Trophoblast cell (in vitro differentiated cells and primary cell): ENCODE measurements around the gene IGSF10.

Experiments used
- DNase-seq, 2 donors: peaks; one replicate each; pipeline ENCODE4 v3.0.0-alpha.2; 2016
- H2AFZ ChIP-seq: 2 replicates; pipeline ENCODE4 v1.6.1; 2013; ENCODE audit warnings: low read length, moderate library complexity, mild to moderate bottlenecking; ENCODE audit not compliant: insufficient read depth, poor library complexity
- H2AK5ac ChIP-seq: 2 replicates; pipeline ENCODE4 v1.6.1; 2013; ENCODE audit warnings: mild to moderate bottlenecking, low read length
- H2BK120ac ChIP-seq: 2 replicates; pipeline ENCODE4 v1.6.1; 2013; ENCODE audit warnings: low read length, mild to moderate bottlenecking, moderate library complexity; ENCODE audit not compliant: insufficient read depth, poor library complexity
- H2BK12ac ChIP-seq: 2 replicates; pipeline ENCODE4 v1.6.1; 2013; ENCODE audit warnings: mild to moderate bottlenecking, low read length, moderate library complexity
- H2BK5ac ChIP-seq: 2 replicates; pipeline ENCODE4 v1.6.1; 2013; ENCODE audit warnings: low read length, low read depth, moderate library complexity, mild to moderate bottlenecking; ENCODE audit not compliant: poor library complexity
- H3K14ac ChIP-seq: 2 replicates; pipeline ENCODE4 v1.6.1; 2013; ENCODE audit warnings: mild to moderate bottlenecking, low read length
- H3K18ac ChIP-seq: 2 replicates; pipeline ENCODE4 v1.6.1; 2013; ENCODE audit warnings: mild to moderate bottlenecking, low read length
- H3K23ac ChIP-seq: 2 replicates; pipeline ENCODE4 v1.6.1; 2013; ENCODE audit warnings: low read length
- H3K27ac ChIP-seq: 2 replicates; pipeline ENCODE4 v1.5.1; 2013; ENCODE audit warnings: low read depth, mild to moderate bottlenecking, inconsistent platforms, low read length, moderate library complexity
- H3K27me3 ChIP-seq: 2 replicates; pipeline ENCODE4 v1.6.1; 2013; ENCODE audit warnings: inconsistent platforms, mild to moderate bottlenecking, low read length, moderate library complexity; ENCODE audit not compliant: insufficient read depth
- H3K36me3 ChIP-seq, 2 experiments: 1 replicate in 1 of 2; 2 replicates in 1 of 2; pipeline ENCODE4 v1.6.1; 2013; ENCODE audit warnings: low read length in 2 of 2, mild to moderate bottlenecking in 2 of 2, moderate library complexity in 1 of 2; ENCODE audit not compliant: insufficient read depth in 2 of 2, control insufficient read depth in 1 of 2
- H3K4ac ChIP-seq: 2 replicates; pipeline ENCODE4 v1.6.1; 2013; ENCODE audit warnings: low read depth, mild to moderate bottlenecking, low read length, moderate library complexity
- H3K4me1 ChIP-seq, 2 experiments: 1 replicate in 1 of 2; 2 replicates in 1 of 2; pipeline ENCODE4 v1.6.1; 2013; ENCODE audit warnings: low read length in 2 of 2, mild to moderate bottlenecking in 2 of 2, moderate library complexity in 1 of 2; ENCODE audit not compliant: insufficient read depth in 2 of 2, control insufficient read depth in 1 of 2
- H3K4me2 ChIP-seq: 2 replicates; pipeline ENCODE4 v1.6.1; 2013; ENCODE audit warnings: inconsistent platforms, mild to moderate bottlenecking, low read length, moderate library complexity
- H3K4me3 ChIP-seq: 2 replicates; pipeline ENCODE4 v1.5.1; 2013; ENCODE audit warnings: mild to moderate bottlenecking, low read depth, low read length, inconsistent platforms
- H3K79me1 ChIP-seq: one replicate; pipeline ENCODE4 v1.6.1; 2013; ENCODE audit warnings: low read length
- H3K79me2 ChIP-seq: 2 replicates; pipeline ENCODE4 v1.6.1; 2013; ENCODE audit warnings: low read length, mild to moderate bottlenecking; ENCODE audit not compliant: control insufficient read depth, insufficient read depth, poor library complexity
- H3K9ac ChIP-seq: 2 replicates; pipeline ENCODE4 v1.6.1; 2013; ENCODE audit warnings: mild to moderate bottlenecking, low read length
- H3K9me3 ChIP-seq: 2 replicates; pipeline ENCODE4 v1.6.1; 2013; ENCODE audit warnings: low read depth, mild to moderate bottlenecking, control low read depth, inconsistent platforms, low read length; ENCODE audit not compliant: insufficient read depth
- H4K12ac ChIP-seq: 2 replicates; pipeline ENCODE4 v1.6.1; 2013; ENCODE audit warnings: low read depth, mild to moderate bottlenecking, low read length, moderate library complexity
- H4K8ac ChIP-seq: 2 replicates; pipeline ENCODE4 v1.6.1; 2013; ENCODE audit warnings: low read depth, mild to moderate bottlenecking, low read length, moderate library complexity
- H4K91ac ChIP-seq: one replicate; pipeline ENCODE4 v1.6.1; 2013; ENCODE audit warnings: low read depth, mild to moderate bottlenecking, low read length, moderate library complexity
- WGBS: extraction: QIAGEN DNeasy Blood & Tissue Kit; methylation state at CpG from one replicate; pipeline ENCODE4 v1.1.7; 2013; ENCODE audit warnings: missing lambda C conversion rate; ENCODE audit not compliant: insufficient read length, insufficient coverage; ENCODE audit errors: extremely low coverage; 5-methylcytosine and 5-hydroxymethylcytosine counted together

The IGSF10 gene

DNA sequence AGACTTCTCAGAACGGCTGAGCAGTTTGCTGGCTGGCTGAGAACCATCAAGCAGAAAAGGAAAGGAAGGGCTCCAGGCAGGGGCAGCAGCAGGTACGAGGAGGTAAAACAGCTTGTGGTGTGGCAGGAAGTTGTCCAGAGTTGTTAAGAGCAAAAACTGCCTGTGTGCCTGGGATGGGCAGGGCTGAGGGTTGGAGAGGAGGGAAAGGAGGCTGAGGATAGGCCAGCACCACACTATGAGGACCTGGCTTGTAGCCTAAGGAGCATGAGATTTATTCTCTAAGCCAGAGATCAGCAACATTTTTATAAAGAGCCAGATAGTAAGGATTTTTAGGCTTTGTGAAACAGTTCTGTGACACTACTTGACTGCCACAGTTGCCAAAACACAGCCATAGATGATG, 8.0 kb downstream of the IGSF10 start:
- Histone ChIP-seq H4K12ac (no peak overlapping the region), H4K8ac (no peak overlapping the region), H3K27ac (no peak overlapping the region), H3K4me2 (no peak overlapping the region), H3K4me3 (no peak overlapping the region), H3K36me3 (no peaks in the 10 kb centered on the region), H3K79me2 (no peaks in the 10 kb centered on the region), H2AK5ac (no peak overlapping the region), H2AFZ (no peak overlapping the region), H3K79me1 (no peaks in the 10 kb centered on the region), H3K4me1 (no peaks in the 10 kb centered on the region), H2BK120ac (no peak overlapping the region), H2BK5ac (no peak overlapping the region), H3K4ac (no peak overlapping the region), H3K23ac (peak overlapping the region; percentile 93), H3K9ac (no peak overlapping the region), H4K91ac (no peak overlapping the region), H2BK12ac (no peak overlapping the region), H3K27me3 (no peaks in the 10 kb centered on the region), H3K18ac (no peak overlapping the region), H3K14ac (no peak overlapping the region), H3K9me3 (no peaks in the 10 kb centered on the region)
- no peak for DNase-seq
- WGBS = no CpG with 5 or more reads among the region's 2 CpGs

- Histone ChIP-seq H3K18ac (no peak overlapping the region), H3K4me3 (no peak overlapping the region), H3K9ac (no peak overlapping the region), H3K4me2 (no peak overlapping the region), H3K36me3 (no peaks in the 10 kb centered on the region), H4K8ac (no peak overlapping the region), H3K79me1 (no peaks in the 10 kb centered on the region), H2BK12ac (no peak overlapping the region), H3K4me1 (no peaks in the 10 kb centered on the region), H3K23ac (no peak overlapping the region), H3K27me3 (no peaks in the 10 kb centered on the region), H4K12ac (no peak overlapping the region), H2BK120ac (no peak overlapping the region), H3K79me2 (no peaks in the 10 kb centered on the region), H3K27ac (no peak overlapping the region), H2AK5ac (no peak overlapping the region), H4K91ac (no peak overlapping the region), H2BK5ac (no peak overlapping the region), H3K4ac (no peak overlapping the region), H3K9me3 (no peaks in the 10 kb centered on the region), H3K14ac (no peak overlapping the region), H2AFZ (no peak overlapping the region)
- no CpG with 5 or more reads among the region's 1 CpG for WGBS
- no peak for DNase-seq
Measured at GRCh38 chr3:151452368-151452767, 8.5 kb downstream of the IGSF10 start.

GRCh38 chr3:151446002-151446340, 14.9 kb downstream of the IGSF10 start:
- H4K91ac ChIP-seq = no peak overlapping the region
- no peak overlapping the region for H3K18ac ChIP-seq
- no peak overlapping the region for H4K12ac ChIP-seq
- H3K27ac ChIP-seq = no peak overlapping the region
- H3K9ac ChIP-seq = no peak overlapping the region
- WGBS = no CpG with 5 or more reads among the region's 3 CpGs
- no peak overlapping the region for H3K4ac ChIP-seq
- H2AFZ ChIP-seq = no peak overlapping the region
- H3K79me2 ChIP-seq = no peaks in the 10 kb centered on the region
- H2BK120ac ChIP-seq = no peak overlapping the region
- H3K4me1 ChIP-seq = no peaks in the 10 kb centered on the region
- no peak overlapping the region for H2BK12ac ChIP-seq
- no peak for DNase-seq
- no peaks in the 10 kb centered on the region for H3K27me3 ChIP-seq
- no peak overlapping the region for H3K4me2 ChIP-seq
- no peaks in the 10 kb centered on the region for H3K9me3 ChIP-seq
- no peak overlapping the region for H2AK5ac ChIP-seq
- H3K14ac ChIP-seq = no peak overlapping the region
- peaks cover 0 to 2% of the 10 kb centered on the region in 2 experiments for H3K36me3 ChIP-seq
- H2BK5ac ChIP-seq = no peak overlapping the region
- H4K8ac ChIP-seq = no peak overlapping the region
- H3K23ac ChIP-seq = no peak overlapping the region
- no peak overlapping the region for H3K4me3 ChIP-seq
- H3K79me1 ChIP-seq = no peaks in the 10 kb centered on the region

DNA sequence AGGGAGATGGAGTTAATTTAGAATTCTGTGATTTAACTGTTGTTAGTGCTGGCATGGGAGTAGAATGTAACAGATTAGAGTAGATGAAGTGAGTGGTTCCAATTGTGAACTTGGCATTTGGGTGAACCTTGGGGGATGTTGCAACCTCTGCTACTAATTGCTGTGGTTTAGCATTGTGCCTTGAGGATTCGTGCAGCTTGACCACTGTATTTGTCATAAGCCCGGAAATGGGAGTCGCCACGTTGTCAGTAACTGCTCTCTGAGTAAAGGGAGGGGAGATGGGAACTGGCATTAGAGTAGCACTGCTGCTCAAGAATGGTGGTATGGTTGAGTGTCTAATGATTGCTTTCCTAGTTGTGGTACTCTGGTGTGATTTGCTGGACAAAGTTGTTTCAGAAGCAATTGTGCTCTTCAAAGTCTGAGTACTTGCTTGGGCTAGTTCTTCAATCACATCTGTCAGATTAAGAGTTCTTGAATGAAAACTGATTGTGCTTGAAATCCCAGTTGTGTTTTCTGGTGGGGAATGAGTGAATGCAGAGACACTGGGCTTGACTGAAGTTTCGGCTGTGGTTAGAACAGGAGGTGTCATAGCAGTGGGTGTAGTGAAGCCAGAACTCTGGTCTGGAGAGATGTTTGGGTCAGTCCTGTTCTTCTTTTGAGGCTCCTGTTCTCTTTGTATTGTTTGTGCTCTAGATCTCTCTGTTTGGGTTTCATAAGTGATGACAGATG, 15.4 kb downstream of the IGSF10 start:
- H3K14ac ChIP-seq = no peak overlapping the region

More for the DNA sequence above, 15.4 kb downstream of the IGSF10 start:
- Histone ChIP-seq H3K23ac (peak overlapping the region; percentile 30), H3K79me1 (no peaks in the 10 kb centered on the region), H3K9me3 (no peaks in the 10 kb centered on the region), H3K4ac (no peak overlapping the region), H3K27me3 (no peaks in the 10 kb centered on the region), H3K18ac (no peak overlapping the region), H2BK12ac (no peak overlapping the region), H3K27ac (no peak overlapping the region), H3K4me2 (no peak overlapping the region), H3K36me3 (peaks cover 0 to 2% of the 10 kb centered on the region in 2 experiments), H3K79me2 (no peaks in the 10 kb centered on the region), H3K4me3 (no peak overlapping the region), H3K9ac (no peak overlapping the region), H2BK120ac (no peak overlapping the region), H4K12ac (no peak overlapping the region), H2AK5ac (no peak overlapping the region), H4K91ac (no peak overlapping the region), H3K4me1 (no peaks in the 10 kb centered on the region), H4K8ac (no peak overlapping the region), H2BK5ac (no peak overlapping the region), H2AFZ (no peak overlapping the region)
- DNase-seq = no peak
- WGBS = no CpG with 5 or more reads among the region's 5 CpGs
